Measurements from ENCODE around the gene CACNA1G.

The CACNA1G gene

DNA sequence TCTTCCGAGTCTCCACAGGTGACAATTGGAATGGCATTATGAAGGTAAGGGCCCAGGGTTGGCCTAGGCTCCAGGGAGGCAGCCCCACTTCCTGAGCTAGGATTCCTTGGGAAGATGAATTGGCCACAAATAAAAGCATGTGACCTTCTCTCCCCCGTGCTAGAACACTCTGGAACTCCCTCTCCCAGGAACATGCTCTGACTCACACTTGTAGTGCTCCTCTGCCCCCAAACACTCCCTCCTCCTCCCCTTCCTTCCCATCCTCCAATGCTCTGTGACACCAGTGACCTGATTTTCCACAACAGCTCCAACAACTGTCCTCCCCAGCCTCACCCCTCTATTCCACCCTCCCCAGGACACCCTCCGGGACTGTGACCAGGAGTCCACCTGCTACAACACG, 57.8 kb downstream of the CACNA1G start:
- DNase-seq: no peak

DNA sequence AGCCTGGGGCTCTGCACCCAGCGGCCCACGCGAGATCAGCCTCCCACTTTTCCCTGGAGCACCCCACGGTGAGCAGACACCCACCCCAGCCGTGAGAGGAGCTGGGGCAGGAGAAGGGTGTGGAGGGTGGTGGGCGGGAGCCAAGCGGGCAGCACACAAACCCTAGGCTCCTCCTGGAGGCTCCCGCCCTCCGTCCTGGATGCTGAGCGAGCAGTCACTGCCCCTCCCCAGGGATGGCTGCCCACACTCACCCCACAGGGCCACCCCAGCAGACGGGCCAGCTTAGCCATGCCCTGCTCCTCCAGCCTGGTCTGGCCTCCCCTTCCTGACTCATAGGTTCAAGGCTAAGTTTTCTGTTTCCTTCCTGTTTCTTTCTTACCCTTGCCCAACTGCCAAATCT, 58.4 kb downstream of the CACNA1G start:
- DNase-seq: no peak

DNA sequence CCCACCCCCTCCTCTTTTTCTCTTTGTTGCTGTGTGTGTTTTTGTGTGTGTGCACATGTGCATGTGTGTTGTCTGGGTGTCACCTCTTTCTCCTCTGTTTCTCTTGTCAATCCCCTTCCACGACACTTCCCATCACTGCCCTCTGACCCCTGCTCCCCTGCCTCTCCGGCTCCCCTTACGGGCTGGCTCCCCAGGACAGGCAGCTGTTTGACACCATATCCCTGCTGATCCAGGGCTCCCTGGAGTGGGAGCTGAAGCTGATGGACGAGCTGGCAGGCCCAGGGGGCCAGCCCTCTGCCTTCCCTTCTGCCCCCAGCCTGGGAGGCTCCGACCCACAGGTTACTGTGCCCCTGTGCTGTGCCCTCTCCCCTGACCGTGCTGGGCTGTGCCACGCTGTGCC, 59.0 kb downstream of the CACNA1G start:
- no peak for DNase-seq

DNA sequence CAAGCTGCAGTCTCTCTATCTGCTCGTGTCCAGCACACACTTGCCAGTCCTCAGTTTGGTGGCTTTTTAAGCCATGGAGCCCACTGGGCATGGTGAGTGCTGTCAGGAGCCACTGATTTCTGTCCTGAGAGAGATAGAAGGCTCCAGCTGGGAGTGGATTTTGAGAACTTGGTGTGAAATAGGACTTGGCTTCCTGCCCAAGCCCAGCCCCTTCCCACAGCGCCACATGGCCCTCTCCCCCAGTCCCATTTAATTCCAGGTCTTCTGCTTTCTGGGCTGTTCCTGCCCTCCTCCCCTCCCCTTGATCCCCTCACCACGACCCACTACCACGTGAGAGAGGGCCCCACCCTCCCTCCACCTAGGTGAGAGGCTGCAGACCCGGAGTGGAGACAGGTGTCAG, 59.7 kb downstream of the CACNA1G start:
- no peak for DNase-seq

DNA sequence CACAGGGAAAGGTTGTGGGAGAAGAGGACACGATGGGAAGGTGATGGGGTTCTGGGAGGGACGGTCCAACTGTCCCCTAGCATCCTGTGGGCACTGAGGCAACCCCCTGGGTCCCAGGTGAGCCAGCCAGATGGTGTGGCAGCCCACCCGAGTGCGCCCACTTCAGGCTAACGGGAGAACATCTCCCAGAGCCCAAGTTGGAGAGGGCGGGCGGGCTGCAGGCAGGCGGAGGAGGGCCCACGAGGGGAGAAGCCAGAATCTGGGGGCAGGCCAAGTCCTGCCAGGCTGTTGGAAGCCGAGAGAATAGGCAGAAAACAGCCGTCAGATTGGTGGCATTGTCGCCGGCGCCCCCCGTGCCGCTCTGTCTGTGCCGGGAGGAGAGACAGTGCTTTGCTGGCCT, 60.3 kb downstream of the CACNA1G start:
- DNase-seq: peak; percentile 34 to 49

DNA sequence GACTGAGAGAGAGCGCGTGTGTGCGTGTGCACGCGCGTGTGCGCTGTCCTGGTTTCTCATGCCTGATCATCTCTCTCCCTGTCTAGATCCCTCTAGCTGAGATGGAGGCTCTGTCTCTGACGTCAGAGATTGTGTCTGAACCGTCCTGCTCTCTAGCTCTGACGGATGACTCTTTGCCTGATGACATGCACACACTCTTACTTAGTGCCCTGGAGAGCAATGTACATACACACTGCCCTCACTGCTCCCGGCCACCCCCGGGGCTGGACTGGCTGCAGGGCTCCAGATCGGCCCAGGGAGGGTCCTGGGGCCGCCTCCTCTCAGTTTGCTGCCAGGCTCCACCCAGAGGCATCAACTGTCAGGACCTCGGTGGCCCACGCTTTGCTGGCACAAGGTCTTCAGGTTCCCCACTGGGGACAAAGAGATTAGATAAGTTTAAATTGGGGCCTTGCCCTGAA, 61.1 kb downstream of the CACNA1G start:
- DNase-seq: peak; percentile 84 to 87

DNA sequence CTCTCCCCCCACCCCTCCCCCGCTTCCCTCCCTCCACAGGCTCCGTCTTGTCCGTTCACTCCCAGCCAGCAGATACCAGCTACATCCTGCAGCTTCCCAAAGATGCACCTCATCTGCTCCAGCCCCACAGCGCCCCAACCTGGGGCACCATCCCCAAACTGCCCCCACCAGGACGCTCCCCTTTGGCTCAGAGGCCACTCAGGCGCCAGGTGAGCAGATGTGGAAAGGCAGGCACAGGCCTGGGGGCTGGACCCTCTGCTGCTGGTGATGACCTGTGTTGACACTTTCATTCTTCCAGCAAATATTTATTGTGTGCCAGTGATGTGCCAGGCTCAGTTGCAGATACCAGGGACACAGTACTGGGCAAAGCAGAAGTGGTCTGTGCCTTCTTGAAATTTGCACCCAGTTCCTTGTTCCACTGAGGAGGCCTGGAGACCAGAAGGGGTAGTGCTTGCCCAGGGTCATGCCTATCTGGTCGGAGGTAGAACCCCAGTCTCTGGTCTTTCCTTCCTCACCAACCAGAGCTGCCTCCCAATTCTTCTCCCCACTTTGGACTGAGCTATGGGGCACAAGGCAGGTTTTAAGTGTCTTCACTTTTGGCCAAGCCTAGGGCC, 63.9 kb downstream of the CACNA1G start:
- no peak for DNase-seq

DNA sequence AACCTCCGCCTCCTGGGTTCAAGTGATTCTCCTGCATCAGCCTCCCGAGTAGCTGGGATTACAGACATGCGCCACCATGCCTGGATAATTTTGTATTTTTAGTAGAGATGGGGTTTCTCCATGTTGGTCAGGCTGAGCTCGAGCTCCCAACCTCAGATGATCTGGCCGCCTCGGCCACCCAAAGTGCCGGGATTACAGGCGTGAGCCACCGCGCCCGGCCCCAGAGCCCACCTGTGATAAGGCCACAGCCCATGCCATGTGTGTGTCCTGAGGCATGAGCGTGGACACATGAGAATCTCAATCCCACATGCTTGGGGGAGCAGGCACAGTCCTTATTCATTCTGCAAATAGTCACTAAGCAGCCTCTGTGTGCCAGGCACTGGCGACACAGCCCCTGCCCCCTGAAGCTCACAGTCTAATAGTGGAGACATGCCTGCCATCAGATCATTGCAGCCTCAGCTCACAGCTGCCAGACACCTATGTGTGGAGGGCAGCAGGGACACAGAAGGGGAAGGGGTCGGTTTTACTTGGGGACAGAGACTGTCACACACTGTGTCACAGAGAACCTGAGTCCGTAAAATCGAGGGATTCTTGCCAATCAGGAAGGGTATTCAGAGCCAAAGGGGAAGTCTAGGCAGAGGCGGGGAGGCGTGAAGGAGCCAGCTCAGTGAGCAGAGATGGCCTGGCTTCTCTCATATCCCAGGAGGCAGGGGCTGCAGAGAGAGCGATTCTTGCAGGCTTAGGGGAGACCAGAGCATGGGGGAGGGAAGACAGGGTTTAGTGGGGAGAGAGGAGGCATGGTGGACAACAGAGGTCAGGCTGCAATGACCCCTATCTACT, 64.7 kb downstream of the CACNA1G start:
- DNase-seq: no peak

DNA sequence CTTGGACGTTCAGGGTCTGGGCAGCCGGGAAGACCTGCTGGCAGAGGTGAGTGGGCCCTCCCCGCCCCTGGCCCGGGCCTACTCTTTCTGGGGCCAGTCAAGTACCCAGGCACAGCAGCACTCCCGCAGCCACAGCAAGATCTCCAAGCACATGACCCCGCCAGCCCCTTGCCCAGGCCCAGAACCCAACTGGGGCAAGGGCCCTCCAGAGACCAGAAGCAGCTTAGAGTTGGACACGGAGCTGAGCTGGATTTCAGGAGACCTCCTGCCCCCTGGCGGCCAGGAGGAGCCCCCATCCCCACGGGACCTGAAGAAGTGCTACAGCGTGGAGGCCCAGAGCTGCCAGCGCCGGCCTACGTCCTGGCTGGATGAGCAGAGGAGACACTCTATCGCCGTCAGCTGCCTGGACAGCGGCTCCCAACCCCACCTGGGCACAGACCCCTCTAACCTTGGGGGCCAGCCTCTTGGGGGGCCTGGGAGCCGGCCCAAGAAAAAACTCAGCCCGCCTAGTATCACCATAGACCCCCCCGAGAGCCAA, 65.6 kb downstream of the CACNA1G start:
- peak; percentile 87 to 90 for DNase-seq

DNA sequence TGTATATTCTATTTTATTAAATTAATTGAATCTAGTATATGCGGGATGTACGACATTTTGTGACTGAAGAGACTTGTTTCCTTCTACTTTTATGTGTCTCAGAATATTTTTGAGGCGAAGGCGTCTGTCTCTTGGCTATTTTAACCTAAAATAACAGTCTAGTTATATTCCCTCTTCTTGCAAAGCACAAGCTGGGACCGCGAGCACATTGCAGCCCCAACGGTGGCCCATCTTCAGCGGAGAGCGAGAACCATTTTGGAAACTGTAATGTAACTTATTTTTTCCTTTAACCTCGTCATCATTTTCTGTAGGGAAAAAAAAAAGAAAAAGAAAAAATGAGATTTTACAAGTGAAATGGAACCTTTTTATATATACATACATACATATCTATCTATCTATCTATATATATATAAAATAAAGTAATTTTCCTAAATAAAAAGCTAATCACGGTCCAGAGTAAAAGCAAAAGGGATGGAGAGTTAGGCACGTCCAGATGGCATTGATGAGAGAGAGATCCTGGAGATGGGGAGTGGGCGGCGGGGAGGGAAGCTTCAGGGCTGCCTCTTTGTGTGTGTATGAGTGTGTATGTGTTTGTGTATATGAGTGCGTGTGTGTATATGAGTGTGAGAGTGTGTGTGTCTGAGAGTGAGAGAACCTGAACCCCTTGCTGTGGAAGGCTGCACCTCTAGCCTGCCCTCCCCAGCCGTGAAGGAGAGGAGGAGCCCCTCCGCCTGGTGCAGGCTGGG, 66.7 kb downstream of the CACNA1G start:
- DNase-seq: no peak

DNA sequence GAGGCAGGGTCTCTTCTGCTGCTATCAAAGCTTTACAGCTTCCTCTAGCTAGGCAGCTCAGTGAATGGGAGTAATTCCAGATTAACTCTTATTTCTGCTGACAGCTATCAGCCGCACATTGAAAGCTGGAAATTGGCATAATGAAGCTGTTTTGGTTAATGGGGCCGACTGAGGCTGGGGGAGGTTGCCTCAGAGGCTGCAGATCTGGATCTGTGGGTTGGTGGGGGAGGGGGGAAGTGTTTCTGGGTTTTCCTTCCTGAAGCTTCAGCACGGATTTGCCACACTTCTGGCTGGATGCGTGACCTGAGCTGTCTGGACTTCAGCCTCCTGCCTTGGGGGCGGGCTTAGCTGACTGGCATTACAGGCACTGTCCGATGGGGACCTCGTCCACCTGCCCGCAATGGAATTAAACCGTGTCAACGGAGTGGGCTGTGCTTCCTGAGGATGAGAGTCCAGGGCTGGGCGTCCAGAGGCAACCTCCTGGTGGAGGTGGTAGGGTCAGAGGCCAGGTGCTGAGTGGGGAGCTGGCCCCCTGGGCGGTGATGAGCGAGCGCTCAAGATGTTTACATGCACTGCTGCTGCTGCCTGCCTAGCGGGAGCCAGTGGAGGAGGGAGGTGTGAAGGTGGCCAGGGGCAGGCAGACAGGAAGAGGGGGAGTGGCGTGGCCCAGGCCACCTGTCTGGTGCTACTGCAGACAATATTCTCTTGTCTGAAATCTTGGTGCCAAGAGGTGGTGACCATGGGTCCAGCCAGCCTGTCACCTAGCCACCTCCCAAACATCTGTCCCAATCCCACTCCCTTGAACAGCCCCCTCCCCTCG, 67.5 kb downstream of the CACNA1G start:
- DNase-seq: peak; percentile 78 to 83

DNA sequence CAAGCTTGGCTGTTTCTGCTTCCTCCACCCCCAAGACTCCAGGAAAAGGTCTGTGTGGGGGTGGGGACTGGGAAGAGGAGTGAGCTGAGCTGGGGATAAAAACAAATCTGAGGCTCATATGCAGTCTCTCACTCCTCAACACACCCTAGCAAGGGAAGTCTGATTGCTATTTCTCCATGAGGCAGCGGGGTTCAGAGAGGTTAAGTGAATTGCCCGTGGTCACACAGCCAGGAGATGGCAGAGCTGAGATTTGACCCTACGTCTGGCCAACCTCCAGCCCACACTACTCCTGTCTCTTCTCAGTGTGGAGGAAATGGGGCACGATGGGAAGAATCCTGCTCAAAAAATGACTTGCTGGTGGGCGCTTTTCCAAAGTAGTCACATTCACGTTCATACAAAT, 69.4 kb downstream of the CACNA1G start:
- no peak for DNase-seq

DNA sequence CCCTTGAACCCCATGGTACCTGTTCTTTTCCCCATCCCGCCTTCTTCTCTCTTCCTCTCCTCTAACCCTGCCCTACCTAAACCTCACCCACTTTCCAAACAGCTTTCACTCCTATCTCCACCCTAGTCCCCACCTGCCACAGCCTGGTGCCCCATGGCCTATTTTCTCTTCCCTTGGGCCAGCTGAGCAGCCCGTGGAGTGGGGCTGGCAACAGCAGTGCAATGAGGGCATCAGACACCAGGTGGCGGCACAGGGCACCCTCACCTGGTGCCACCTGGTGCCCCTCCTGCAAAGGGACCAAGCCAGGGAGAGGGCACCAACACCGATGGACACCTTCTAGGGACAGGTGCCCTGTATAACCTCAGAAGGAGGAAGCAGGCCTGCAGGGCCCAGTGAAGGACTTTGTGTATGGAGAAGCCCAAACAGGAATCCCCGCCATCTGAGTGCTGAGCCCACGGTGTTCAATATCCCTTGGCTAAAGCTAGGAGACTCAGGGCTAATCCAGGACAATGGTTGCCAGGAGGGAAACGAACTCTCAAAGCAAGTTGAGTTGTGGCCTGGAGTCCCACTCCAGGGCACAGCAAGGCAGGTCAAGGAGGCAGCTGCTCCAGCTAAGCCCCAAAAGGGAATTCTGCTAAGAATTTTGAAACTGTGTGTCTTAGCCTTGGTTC, 70.1 kb downstream of the CACNA1G start:
- DNase-seq: peak; percentile 41 to 55

DNA sequence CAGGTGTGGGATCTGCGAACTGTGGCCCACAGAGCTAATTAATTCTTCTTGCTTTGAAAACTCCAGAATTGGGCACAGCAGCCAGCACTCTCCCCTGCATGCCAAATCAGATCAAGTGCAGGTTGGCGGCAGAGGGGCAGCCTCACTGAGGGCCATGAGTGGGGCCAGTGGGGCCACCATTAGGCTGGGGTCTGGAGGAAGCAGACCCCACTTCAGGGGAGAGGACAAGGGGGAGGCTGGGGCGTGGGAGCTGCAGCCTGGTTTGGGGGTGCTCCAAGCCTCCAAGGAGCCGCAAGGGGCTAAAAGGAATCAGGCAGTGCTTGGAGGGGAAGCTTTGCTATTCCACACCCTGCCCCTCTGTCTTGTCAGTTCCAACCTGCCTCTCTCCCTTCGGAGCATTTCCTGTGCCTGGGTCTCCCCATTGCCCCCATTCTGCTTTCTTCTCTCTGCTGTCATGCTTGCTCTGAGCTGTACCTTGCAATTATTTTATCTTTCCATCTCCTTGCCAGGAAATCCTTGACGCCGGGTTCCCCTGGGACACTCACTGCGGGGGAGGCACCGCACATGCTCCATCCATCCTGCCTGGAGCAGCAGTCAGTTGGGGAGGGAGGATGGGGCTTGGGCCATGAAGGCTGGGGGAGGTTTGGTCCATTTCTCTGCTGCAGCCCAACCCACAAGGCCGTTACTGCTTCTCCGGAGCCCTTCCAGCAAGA, 70.8 kb downstream of the CACNA1G start:
- no peak for DNase-seq

DNA sequence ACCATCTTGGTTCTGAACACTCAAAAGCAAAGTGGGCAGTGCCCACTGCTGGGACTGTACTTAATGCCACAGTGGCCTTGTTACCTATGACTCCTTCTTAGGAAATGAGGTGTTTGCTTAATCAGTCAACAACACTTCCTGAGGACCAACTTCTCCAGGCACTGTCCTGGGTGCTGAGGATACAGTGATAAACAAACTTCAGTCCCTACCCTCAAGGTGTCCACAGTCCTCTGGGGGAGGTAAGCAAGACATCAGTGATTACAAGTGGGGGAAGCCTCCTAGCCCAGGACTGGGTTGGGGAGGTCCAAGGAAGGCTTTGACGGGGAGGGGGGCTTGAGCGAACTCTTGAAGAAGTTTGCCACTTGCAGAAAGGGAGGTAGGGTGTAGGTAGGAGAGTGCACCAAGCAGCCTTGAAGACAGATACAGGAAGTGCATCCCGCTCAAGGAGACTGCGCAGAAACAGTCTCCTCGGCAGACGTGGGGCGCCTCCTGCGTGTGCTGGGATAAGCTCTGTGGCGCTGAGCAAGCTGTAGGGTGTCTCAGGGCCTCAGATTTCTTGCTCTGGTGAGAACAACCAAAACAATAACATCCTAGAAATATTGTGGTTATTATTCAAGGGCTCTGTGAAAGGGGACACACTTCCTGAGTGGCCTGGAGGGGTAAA, 71.5 kb downstream of the CACNA1G start:
- no peak for DNase-seq

DNA sequence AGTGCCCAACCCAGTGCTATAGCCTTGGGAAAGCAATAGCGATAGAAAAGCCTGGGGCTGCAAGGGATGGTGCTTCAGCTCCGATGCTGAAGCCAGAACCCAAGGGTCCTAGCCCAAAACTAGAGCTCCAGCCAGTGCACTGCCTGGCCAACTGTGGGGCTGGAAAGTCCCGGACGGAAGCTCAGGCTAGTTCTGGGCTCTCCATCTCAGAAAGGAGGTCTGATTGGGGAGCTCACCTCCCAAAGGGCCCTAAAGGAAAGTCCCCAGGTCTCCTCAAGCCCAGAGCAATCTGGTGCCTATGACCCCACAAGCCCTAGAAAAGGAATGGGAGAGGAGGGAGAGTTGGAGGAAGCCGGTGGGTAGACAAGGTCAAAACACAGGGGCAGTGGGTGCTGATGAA, 72.1 kb downstream of the CACNA1G start:
- no peak for DNase-seq

DNA sequence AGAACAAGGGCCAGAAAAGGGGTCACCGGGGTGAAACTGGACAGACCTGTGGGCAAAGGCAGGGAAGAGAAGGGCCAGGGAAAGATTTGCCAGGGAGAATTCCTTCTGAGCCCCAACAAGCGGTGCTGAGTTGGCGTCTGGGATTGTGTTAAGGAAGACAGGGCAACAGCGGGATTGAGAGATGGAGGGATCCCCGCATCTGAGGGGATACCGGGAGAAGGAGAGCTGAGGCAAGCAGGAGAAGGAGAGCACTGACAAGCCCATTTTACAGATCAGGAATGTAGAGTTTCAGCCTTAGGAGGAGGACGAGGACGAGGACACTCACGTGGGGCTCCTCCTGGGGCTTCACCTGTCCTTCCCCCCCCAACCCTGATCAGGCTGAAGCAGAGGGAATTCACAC, 73.2 kb downstream of the CACNA1G start:
- no peak for DNase-seq

DNA sequence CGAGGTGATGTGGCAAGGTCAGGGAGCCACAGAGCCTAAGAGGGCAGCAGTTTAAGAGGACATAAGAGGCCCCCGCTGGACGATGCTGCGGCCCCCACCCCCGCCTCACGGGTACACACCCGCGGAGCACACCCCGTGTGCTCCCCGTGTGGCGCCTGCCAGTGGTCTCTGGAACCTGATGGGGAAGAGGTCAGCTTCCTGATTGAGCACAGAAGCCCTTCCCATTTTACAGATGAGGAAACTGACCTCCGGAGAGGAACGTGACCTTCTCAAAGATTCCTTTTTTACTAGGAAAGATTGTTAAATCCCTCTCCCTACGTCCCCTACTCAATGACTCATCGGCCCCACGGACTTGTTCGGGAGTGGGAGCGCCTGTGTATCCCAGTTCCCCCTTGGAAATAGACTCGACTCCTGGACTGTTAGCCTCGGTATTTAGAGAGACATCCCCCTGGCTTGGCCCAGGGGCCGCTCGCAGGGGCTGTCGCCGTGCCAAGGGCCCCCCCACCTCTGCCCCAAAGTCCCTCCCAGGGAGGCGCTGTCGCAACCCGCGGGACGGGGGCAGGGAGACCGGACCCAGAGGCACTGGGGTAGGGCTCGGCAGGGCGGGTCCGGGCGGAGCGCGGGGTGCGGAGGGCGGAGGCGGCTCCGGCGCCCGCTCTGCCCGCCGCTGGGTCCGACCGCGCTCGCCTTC, 73.9 kb downstream of the CACNA1G start, which contains the start of gene ABCC3:
Gene ABCC3 (plus strand): TSS at position 658 of the 691 bp plus-strand sequence. CDS start 56 bp downstream, outside the sequence.
- DNase-seq: no peak

DNA sequence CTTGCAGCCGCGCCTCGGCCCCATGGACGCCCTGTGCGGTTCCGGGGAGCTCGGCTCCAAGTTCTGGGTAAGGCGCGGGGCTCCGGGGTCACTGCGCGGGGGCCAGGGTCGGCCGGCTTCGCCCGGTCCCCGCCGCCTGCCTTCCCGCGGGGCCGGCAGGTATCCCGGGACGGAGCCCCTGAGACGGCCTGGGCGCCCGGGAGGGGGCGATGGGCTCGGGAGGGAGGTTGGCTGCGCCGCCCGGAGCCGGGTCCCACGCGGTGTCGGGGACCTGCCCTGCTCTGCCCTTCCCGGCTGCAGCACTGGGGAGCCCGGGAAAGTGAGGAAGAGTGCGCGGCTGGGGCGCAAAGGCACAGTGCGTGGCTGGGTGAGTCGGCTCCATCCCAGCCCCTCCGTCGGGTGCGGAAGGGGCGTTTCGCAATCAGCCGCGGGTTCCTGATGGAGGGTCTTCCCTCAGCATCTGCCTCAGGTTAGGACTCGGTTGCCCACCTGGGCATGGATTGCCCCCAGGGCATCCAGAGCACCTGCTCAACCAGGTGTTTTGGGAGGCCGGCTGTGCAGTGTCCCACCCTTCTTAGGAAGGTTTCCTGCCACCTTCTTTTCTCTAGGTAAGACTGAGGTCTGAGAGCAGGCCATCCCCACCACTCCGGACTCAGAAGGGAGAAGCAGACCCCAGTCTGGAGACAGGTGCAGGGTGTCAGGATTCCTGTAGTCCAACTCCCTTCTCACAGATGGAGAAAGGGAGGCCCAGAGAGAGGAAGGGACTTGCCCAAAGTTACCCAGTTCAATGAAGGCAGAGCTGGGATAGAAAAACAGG, 74.6 kb downstream of the CACNA1G start:
- DNase-seq: no peak
